BJ (cell line): Measurements from ENCODE around the gene MTHFD1. TPM values are rescaled to one million over a fixed set of nuclear protein-coding genes. Genes with fewer than 3 reads are reported as not detected.

Source experiments
- CTCF ChIA-PET: fragments of 350-600 bp; formaldehyde crosslinking; extraction: SDS; loops from one replicate; lab custom pipeline; 2021; ENCODE audit warnings: antibody characterized with exemption, inconsistent platforms; lab: Yijun Ruan, JAX
- POLR2A ChIA-PET: fragments of 300-600 bp; sonication (Branson Sonifier 250); formaldehyde crosslinking; extraction: SDS; loops from one replicate; lab custom pipeline; 2021; ENCODE audit warnings: antibody characterized with exemption; lab: Charles Lee
- DNase-seq: peaks from one replicate; pipeline ENCODE4 v3.0.0-alpha.2; 2011; ENCODE audit warnings: low read depth
- H3K27me3 ChIP-seq: 2 replicates; pipeline ENCODE4 v1.6.0; 2011; ENCODE audit warnings: low read length; ENCODE audit not compliant: control insufficient read depth, insufficient read depth
- H3K36me3 ChIP-seq: 2 replicates; pipeline ENCODE4 v1.5.1; 2011; ENCODE audit warnings: low read length; ENCODE audit not compliant: control insufficient read depth, insufficient read depth
- H3K4me3 ChIP-seq: 2 replicates; pipeline ENCODE4 v1.5.1; 2011; ENCODE audit warnings: low read depth, mild to moderate bottlenecking, control low read depth, low read length
- polyA plus RNA-seq: library from polyadenylated mRNA; depleted of rRNA; stranded (reverse); fragments of >200 nt; gene quantifications from 2 replicates; pipeline ENCODE4 v1.2.3, GENCODE V29; 2011
- TF ChIP-seq, protein P1 (sequence below): IDR thresholded peaks from 2 replicates; pipeline ENCODE4 v1.5.1; 2011; ENCODE audit warnings: low read depth, mild to moderate bottlenecking, control low read depth, inconsistent platforms, low read length, moderate library complexity; ENCODE audit not compliant: insufficient read depth

MTHFD1 gene
- polyA plus RNA-seq, 1 experiment: 30.9 TPM

GRCh38 chr14:64500088-64500487 is 111.9 kb downstream of the MTHFD1 start:
- no peak overlapping the region for H3K4me3 ChIP-seq
- ChIA-PET CTCF (interaction anchor here (1.0 to 2.4 kb wide), 2 partner anchors 10 to 11 kb away, joined by 4 to 7 read pairs; no protein-coding TSS in a partner anchor), POLR2A (no interaction called here)
- no peaks in the 10 kb centered on the region for H3K27me3 ChIP-seq
- no peak for DNase-seq
- no peaks in the 10 kb centered on the region for H3K36me3 ChIP-seq
- TF ChIP-seq, protein P1, sequence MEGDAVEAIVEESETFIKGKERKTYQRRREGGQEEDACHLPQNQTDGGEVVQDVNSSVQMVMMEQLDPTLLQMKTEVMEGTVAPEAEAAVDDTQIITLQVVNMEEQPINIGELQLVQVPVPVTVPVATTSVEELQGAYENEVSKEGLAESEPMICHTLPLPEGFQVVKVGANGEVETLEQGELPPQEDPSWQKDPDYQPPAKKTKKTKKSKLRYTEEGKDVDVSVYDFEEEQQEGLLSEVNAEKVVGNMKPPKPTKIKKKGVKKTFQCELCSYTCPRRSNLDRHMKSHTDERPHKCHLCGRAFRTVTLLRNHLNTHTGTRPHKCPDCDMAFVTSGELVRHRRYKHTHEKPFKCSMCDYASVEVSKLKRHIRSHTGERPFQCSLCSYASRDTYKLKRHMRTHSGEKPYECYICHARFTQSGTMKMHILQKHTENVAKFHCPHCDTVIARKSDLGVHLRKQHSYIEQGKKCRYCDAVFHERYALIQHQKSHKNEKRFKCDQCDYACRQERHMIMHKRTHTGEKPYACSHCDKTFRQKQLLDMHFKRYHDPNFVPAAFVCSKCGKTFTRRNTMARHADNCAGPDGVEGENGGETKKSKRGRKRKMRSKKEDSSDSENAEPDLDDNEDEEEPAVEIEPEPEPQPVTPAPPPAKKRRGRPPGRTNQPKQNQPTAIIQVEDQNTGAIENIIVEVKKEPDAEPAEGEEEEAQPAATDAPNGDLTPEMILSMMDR: no peak

GRCh38 chr14:64501411-64502171 is 113.4 kb downstream of the MTHFD1 start:
- Histone ChIP-seq H3K4me3 (no peak overlapping the region), H3K36me3 (no peaks in the 10 kb centered on the region), H3K27me3 (no peaks in the 10 kb centered on the region)
- no peak for DNase-seq
- TF ChIP-seq, protein P1: no peak
- ChIA-PET CTCF (interaction anchor here (0.6 to 3.2 kb wide), 9 partner anchors 9 to 154 kb away, joined by 3 to 12 read pairs (median 3); partner anchors contain the start of gene HSPA2), POLR2A (interaction anchor here (0.6 to 1.1 kb wide), 2 partner anchors 39 to 1177 kb away, joined by 3 to 4 read pairs; partner anchors contain the start of gene HSPA2)

- DNase-seq: no peak
- no peaks in the 10 kb centered on the region for H3K27me3 ChIP-seq
- peak overlapping the region; percentile 83 for H3K4me3 ChIP-seq
- POLR2A ChIA-PET: interaction anchor here (0.6 kb wide), 1 partner anchor 12 kb away, joined by 18 read pairs; no protein-coding TSS in a partner anchor
- CTCF ChIA-PET: interaction anchor here (0.6 to 3.2 kb wide), 8 partner anchors 9 to 153 kb away, joined by 3 to 12 read pairs (median 3); no protein-coding TSS in a partner anchor
- TF ChIP-seq, protein P1: no peak
- H3K36me3 ChIP-seq: no peaks in the 10 kb centered on the region
Measured at GRCh38 chr14:64502456-64502855, 114.3 kb downstream of the MTHFD1 start.

DNA sequence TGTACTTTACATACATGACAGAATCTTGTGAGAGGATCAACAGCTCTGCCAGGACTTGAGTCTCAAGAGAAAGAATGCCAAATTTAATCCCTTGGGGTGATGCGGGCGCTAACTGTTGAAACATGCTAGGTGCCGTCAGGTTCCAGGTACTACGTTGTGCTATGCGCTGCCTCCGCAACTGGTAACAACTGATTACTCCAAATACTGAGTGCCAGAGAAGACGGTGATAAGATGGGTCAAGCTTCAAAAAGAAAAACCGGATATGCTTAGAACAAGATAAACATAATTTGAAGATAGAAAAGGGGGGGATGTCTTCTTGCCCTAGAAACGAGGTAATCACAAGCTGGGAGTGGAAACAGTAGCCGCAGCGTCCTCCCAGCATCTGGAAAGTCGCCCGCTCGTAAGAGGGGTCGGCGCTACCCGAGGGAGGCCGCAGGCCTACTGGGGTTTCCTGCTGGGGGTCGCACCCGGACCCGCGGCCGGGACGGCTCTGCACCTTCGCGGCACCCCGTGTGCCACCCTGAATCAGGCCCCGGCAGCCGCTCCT is 114.8 kb downstream of the MTHFD1 start:
- CTCF ChIA-PET: interaction anchor here (0.6 to 3.2 kb wide), 6 partner anchors 73 to 140 kb away, joined by 3 to 12 read pairs (median 4); no protein-coding TSS in a partner anchor

More for the DNA sequence above, 114.8 kb downstream of the MTHFD1 start:
- Histone ChIP-seq H3K27me3 (no peaks in the 10 kb centered on the region), H3K4me3 (peak overlapping the region; percentile 83), H3K36me3 (no peaks in the 10 kb centered on the region)
- TF ChIP-seq, protein P1: no peak
- POLR2A ChIA-PET: interaction anchor here (0.6 to 0.7 kb wide), 3 partner anchors 13 to 67 kb away, joined by 3 to 22 read pairs (median 18); no protein-coding TSS in a partner anchor
- no peak for DNase-seq
